ENCODE measurements around the gene TGM1.

- peak; percentile 60 to 85 for TF ChIP-seq CTCF (conservative IDR thresholded peaks at IDR 0.05; ENCODE audit: low read depth in 2 of 2)
- TF ChIP-seq, protein P1, sequence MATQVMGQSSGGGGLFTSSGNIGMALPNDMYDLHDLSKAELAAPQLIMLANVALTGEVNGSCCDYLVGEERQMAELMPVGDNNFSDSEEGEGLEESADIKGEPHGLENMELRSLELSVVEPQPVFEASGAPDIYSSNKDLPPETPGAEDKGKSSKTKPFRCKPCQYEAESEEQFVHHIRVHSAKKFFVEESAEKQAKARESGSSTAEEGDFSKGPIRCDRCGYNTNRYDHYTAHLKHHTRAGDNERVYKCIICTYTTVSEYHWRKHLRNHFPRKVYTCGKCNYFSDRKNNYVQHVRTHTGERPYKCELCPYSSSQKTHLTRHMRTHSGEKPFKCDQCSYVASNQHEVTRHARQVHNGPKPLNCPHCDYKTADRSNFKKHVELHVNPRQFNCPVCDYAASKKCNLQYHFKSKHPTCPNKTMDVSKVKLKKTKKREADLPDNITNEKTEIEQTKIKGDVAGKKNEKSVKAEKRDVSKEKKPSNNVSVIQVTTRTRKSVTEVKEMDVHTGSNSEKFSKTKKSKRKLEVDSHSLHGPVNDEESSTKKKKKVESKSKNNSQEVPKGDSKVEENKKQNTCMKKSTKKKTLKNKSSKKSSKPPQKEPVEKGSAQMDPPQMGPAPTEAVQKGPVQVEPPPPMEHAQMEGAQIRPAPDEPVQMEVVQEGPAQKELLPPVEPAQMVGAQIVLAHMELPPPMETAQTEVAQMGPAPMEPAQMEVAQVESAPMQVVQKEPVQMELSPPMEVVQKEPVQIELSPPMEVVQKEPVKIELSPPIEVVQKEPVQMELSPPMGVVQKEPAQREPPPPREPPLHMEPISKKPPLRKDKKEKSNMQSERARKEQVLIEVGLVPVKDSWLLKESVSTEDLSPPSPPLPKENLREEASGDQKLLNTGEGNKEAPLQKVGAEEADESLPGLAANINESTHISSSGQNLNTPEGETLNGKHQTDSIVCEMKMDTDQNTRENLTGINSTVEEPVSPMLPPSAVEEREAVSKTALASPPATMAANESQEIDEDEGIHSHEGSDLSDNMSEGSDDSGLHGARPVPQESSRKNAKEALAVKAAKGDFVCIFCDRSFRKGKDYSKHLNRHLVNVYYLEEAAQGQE (IDR thresholded peaks at IDR 0.05; ENCODE audit: unreplicated experiment), result no peak
- no peak for TF ChIP-seq EZH2 (IDR thresholded peaks at IDR 0.05; ENCODE audit: low read depth, unreplicated experiment)
- TF ChIP-seq POLR2AphosphoS5 (IDR thresholded peaks at IDR 0.05; ENCODE audit: low read depth), result peak; percentile 84
These were observed 47.3 kb downstream of the TGM1 start, which contains the start of gene MDP1 for GRCh38 chr14:24215495-24216344.
